Parathyroid adenoma (tissue), 2 donors: ENCODE data around the gene PACRG.

Experiments
- H2AFZ ChIP-seq: fragments of 300-600 bp; sonication (generic); one replicate; pipeline ENCODE4 v1.7.0; 2017; ENCODE audit warnings: antibody characterized with exemption, mild to moderate bottlenecking
- H3K27ac ChIP-seq: fragments of 300-600 bp; sonication (generic); one replicate; pipeline ENCODE4 v1.7.0; 2017
- H3K27me3 ChIP-seq: fragments of 300-600 bp; sonication (generic); one replicate; pipeline ENCODE4 v1.7.0; 2017; ENCODE audit warnings: low read length; ENCODE audit not compliant: control insufficient read depth, insufficient read depth
- H3K36me3 ChIP-seq: fragments of 300-600 bp; sonication (generic); one replicate; pipeline ENCODE4 v1.7.0; 2017; ENCODE audit warnings: low read length; ENCODE audit not compliant: control insufficient read depth, insufficient read depth
- H3K4me1 ChIP-seq: fragments of 300-600 bp; sonication (generic); one replicate; pipeline ENCODE4 v1.7.0; 2017; ENCODE audit warnings: control low read depth
- H3K4me2 ChIP-seq: fragments of 300-600 bp; sonication (generic); one replicate; pipeline ENCODE4 v1.7.0; 2017; ENCODE audit warnings: low read length
- H3K4me3 ChIP-seq: fragments of 300-600 bp; sonication (generic); one replicate; pipeline ENCODE4 v1.7.0; 2017; ENCODE audit warnings: low read depth, low read length
- H3K79me2 ChIP-seq: fragments of 300-600 bp; sonication (generic); one replicate; pipeline ENCODE4 v1.7.0; 2017; ENCODE audit warnings: control low read depth
- H3K9ac ChIP-seq: fragments of 300-600 bp; sonication (generic); one replicate; pipeline ENCODE4 v1.7.0; 2017; ENCODE audit warnings: mild to moderate bottlenecking
- H3K9me3 ChIP-seq: fragments of 300-600 bp; sonication (generic); one replicate; pipeline ENCODE4 v1.7.0; 2017; ENCODE audit warnings: low read length; ENCODE audit not compliant: control insufficient read depth
- TF ChIP-seq, protein P1 (sequence below): fragments of 300-600 bp; sonication (generic); IDR thresholded peaks from one replicate; pipeline ENCODE4 v1.7.0; 2017; ENCODE audit warnings: antibody characterized with exemption, mild to moderate bottlenecking
- donor health status: primary hyperparathyroidism.

PACRG gene

DNA sequence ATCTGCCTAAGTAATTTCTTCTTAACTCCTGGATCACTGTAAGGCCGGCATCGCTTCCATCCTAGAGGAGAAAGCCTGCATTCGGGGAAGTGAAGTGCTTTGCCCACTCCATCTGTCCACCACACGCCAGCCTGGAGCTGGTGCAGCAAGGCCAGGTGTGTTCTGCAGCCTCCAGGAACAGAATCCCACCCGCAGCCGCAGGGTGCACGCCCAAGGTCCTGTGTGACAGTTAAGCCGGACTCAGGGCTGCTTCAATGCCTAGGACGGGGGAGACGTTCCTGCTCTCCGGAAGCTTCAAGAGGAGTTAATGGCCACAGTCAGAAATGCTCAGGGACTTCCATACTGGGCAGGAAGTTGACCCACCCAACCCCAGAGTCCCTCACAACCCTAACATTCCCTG, 600.6 kb downstream of the PACRG start:
- no peaks in the 10 kb centered on the region for H3K36me3 ChIP-seq
- no peak overlapping the region for H3K4me3 ChIP-seq
- no peaks in the 10 kb centered on the region for H3K79me2 ChIP-seq
- H3K4me2 ChIP-seq, result no peak overlapping the region
- TF ChIP-seq, protein P1, sequence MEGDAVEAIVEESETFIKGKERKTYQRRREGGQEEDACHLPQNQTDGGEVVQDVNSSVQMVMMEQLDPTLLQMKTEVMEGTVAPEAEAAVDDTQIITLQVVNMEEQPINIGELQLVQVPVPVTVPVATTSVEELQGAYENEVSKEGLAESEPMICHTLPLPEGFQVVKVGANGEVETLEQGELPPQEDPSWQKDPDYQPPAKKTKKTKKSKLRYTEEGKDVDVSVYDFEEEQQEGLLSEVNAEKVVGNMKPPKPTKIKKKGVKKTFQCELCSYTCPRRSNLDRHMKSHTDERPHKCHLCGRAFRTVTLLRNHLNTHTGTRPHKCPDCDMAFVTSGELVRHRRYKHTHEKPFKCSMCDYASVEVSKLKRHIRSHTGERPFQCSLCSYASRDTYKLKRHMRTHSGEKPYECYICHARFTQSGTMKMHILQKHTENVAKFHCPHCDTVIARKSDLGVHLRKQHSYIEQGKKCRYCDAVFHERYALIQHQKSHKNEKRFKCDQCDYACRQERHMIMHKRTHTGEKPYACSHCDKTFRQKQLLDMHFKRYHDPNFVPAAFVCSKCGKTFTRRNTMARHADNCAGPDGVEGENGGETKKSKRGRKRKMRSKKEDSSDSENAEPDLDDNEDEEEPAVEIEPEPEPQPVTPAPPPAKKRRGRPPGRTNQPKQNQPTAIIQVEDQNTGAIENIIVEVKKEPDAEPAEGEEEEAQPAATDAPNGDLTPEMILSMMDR, result no peak
- H3K9me3 ChIP-seq, result no peaks in the 10 kb centered on the region
- H3K9ac ChIP-seq, result no peak overlapping the region
- H3K4me1 ChIP-seq, result no peaks in the 10 kb centered on the region
- no peaks in the 10 kb centered on the region for H3K27me3 ChIP-seq
- no peak overlapping the region for H2AFZ ChIP-seq
- no peak overlapping the region for H3K27ac ChIP-seq

DNA sequence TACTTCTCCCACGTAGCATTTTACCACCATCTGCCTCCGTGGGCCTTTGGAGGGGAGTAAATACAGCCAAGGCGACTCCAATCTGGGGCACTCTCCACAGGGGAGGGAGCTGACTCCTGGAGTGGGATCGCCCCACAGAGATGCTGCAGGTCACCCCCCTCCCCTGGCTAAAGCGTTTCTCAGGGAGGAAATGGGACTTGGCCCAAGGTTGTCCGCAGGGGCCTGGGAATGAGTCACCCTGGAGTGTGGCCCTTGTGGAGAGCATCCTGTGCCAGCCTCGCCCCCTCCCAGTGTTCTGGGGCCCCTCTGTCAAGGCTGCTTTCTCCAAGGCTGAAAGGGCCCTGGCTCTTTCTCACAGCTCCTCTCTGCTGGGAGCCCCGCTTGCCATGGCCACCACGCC, 602.2 kb downstream of the PACRG start:
- H3K36me3 ChIP-seq, result no peaks in the 10 kb centered on the region
- TF ChIP-seq, protein P1, result no peak
- no peak overlapping the region for H3K4me2 ChIP-seq
- H3K79me2 ChIP-seq, result no peaks in the 10 kb centered on the region
- H3K9me3 ChIP-seq, result no peaks in the 10 kb centered on the region
- H2AFZ ChIP-seq, result no peak overlapping the region
- H3K27me3 ChIP-seq, result no peaks in the 10 kb centered on the region
- H3K9ac ChIP-seq, result no peak overlapping the region
- no peak overlapping the region for H3K4me3 ChIP-seq
- no peak overlapping the region for H3K27ac ChIP-seq
- H3K4me1 ChIP-seq, result no peaks in the 10 kb centered on the region

DNA sequence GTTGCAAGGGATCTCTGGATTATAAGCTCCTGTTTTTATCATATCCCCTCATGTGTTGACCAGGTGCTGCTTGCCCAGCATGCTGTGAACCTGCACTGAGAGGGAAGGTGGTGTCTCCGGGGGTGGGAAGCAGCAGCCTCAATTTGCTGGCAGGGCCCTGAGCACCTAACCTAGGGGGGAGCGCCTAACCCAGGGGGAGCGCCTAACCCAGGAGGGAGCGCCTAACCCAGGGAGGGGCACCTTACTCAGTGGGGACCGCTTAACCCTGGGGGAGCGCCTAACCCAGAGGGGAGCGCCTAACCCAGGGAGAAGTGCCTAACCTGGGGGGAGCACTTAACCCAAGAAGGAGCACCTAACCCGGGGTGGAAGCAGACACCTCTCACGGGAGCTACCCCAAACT, 603.5 kb downstream of the PACRG start:
- H3K4me3 ChIP-seq, result no peak overlapping the region
- no peak overlapping the region for H3K27ac ChIP-seq
- no peaks in the 10 kb centered on the region for H3K27me3 ChIP-seq
- H3K9me3 ChIP-seq, result no peaks in the 10 kb centered on the region
- H3K79me2 ChIP-seq, result no peaks in the 10 kb centered on the region
- H3K4me2 ChIP-seq, result no peak overlapping the region
- H3K9ac ChIP-seq, result no peak overlapping the region
- no peaks in the 10 kb centered on the region for H3K36me3 ChIP-seq
- TF ChIP-seq, protein P1, result no peak
- H2AFZ ChIP-seq, result no peak overlapping the region
- H3K4me1 ChIP-seq, result no peaks in the 10 kb centered on the region

DNA sequence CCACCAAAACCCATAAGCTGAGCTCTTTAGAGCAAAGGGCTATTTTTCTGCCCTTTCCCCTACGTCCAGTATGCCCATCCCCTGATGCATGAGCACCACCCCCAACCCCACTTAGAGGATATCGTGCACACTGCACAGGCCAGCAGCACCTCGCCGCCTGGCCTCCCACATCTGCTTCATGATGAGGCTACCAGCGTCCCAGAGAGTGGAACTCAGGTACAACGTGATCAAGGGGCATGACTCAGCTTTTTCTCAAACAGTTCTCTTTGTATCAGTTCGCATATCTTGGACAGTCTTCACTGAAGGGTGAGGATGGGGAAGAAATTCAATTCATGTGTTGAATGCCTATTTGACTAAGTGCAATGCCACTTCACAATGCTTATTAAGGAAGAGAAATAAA, 604.8 kb downstream of the PACRG start:
- H3K4me2 ChIP-seq, result no peak overlapping the region
- no peaks in the 10 kb centered on the region for H3K27me3 ChIP-seq
- no peaks in the 10 kb centered on the region for H3K36me3 ChIP-seq
- no peak overlapping the region for H3K4me3 ChIP-seq
- no peak overlapping the region for H3K27ac ChIP-seq
- no peaks in the 10 kb centered on the region for H3K4me1 ChIP-seq
- H3K9me3 ChIP-seq, result no peaks in the 10 kb centered on the region
- TF ChIP-seq, protein P1, result no peak
- no peak overlapping the region for H3K9ac ChIP-seq
- H2AFZ ChIP-seq, result no peak overlapping the region
- H3K79me2 ChIP-seq, result no peaks in the 10 kb centered on the region

DNA sequence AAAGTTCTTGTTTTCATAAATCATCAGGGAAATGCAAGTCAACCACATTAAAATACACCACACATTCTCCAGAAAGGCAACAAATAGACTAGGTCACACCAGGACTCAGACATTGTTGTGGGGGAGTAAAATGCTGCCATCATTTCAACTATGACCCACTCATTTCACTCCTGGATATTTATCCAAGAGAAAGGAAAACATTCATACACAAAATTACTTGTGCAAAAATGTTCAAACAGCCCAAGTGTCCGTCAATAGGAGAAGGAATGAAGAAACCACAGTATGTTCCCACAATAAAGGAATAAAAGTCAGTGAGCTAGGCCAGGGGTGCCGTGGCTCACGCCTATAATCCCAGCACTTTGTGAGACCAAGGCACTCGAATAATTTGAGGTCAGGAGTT, 605.3 kb downstream of the PACRG start:
- Histone ChIP-seq H3K79me2 (no peaks in the 10 kb centered on the region), H3K4me2 (no peak overlapping the region), H3K9ac (no peak overlapping the region), H3K36me3 (no peaks in the 10 kb centered on the region), H3K4me3 (no peak overlapping the region), H3K27me3 (no peaks in the 10 kb centered on the region), H3K27ac (no peak overlapping the region), H2AFZ (no peak overlapping the region), H3K9me3 (no peaks in the 10 kb centered on the region), H3K4me1 (no peaks in the 10 kb centered on the region)
- TF ChIP-seq, protein P1, result no peak
